ENCODE measurements around the gene NCOA3.

The NCOA3 gene

DNA sequence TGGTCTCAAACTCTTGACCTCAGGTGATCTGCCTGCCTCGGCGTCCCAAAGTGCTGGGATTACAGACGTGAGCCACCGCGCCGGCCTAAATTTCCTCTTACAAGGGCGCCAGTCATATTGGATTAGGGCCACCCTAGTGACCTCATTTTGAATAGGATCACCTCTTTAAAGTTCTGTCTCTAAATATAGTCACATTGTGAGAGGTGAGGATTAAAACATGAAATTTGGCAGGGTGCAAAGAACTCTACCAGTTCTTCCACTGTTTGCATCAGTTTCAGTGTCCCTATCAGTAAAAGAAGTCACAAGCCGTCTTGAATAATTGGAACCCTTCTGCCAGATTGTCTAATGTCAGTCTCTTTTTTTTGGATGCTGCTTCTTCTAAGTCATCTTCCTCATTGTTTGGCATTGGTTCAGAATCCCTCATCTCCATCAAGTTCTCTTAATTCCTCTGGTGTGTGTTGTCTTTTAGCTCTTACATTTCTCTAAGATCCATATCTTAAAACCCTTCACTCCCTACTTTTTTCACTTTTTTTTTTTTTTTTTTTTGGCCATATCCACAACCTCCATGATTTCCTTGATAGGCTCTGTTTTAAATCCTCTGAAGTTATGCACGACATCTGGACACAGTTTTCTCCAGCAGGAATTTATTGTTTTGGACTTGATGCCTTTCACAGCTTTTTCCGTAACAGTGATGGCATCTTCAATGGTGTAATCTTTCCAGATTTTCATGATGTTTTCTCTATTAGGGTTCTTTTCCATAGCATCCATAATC, 56.8 kb downstream of the NCOA3 start:
- Histone ChIP-seq H3K4me2 (ENCODE audit: low read length) (no peak overlapping the region), H3K23ac (ENCODE audit: low read length) (no peak overlapping the region), H3K36me3 (ENCODE audit: control insufficient read depth, insufficient read depth, low read length) (no peaks in the 10 kb centered on the region), H2BK5ac (ENCODE audit: low read length) (no peak overlapping the region), H3K56ac (ENCODE audit: low read length) (no peak overlapping the region), H3K27me3 (ENCODE audit: insufficient read depth, low read length, poor library complexity) (no peaks in the 10 kb centered on the region), H3K4me3 (ENCODE audit: low read length) (no peak overlapping the region), H4K8ac (ENCODE audit: low read depth, low read length) (no peak overlapping the region), H3K18ac (ENCODE audit: low read length) (no peak overlapping the region), H2AK5ac (ENCODE audit: low read length) (no peak overlapping the region), H3K9ac (ENCODE audit: low read length) (no peak overlapping the region), H2BK120ac (ENCODE audit: low read depth, low read length) (no peak overlapping the region), H2BK15ac (replicated peaks; ENCODE audit: low read depth) (no peak overlapping the region), H4K5ac (ENCODE audit: low read length) (no peak overlapping the region), H3K4ac (ENCODE audit: low read depth, low read length) (no peak overlapping the region), H3K27ac (ENCODE audit: low read depth, low read length) (no peak overlapping the region), H3K79me1 (ENCODE audit: low read length) (peaks cover 4% of the 10 kb centered on the region), H3K79me2 (ENCODE audit: control insufficient read depth, insufficient read depth, low read length) (peaks cover 3% of the 10 kb centered on the region), H3K4me1 (ENCODE audit: control insufficient read depth, low read depth, low read length) (no peaks in the 10 kb centered on the region)
- DNase-seq, result no peak
- WGBS (ENCODE audit: extremely low coverage, insufficient coverage, low lambda C conversion rate), result no CpG with 5 or more reads among the region's 10 CpGs

DNA sequence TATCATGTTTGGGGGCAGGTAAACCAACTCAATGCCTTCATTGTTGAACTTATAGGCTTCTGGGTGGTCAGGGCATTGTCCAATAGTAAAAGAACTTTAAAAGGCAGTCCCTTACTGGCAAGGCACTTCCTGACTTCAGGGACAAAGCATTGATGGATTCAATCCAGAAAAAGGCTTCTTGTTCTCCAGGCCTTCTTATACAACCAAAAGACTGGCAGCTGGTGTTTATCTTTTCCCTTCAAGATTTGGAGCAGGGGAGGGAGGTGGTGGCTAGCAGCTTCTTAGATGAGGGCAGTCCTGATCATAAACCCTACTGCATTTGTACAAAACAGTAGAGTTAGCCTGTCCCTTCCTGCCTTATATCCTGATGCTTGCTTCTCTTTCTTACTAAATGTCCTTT, 57.5 kb downstream of the NCOA3 start:
- H3K36me3 ChIP-seq (ENCODE audit: control insufficient read depth, insufficient read depth, low read length), result no peaks in the 10 kb centered on the region
- H3K18ac ChIP-seq (ENCODE audit: low read length), result no peak overlapping the region
- no peak overlapping the region for H2AK5ac ChIP-seq (ENCODE audit: low read length)
- H2BK5ac ChIP-seq (ENCODE audit: low read length), result no peak overlapping the region
- H3K79me2 ChIP-seq (ENCODE audit: control insufficient read depth, insufficient read depth, low read length), result peaks cover 3% of the 10 kb centered on the region
- no peak overlapping the region for H3K9ac ChIP-seq (ENCODE audit: low read length)
- DNase-seq, result no peak
- H3K27ac ChIP-seq (ENCODE audit: low read depth, low read length), result no peak overlapping the region
- no peak overlapping the region for H3K4ac ChIP-seq (ENCODE audit: low read depth, low read length)
- peaks cover 4% of the 10 kb centered on the region for H3K79me1 ChIP-seq (ENCODE audit: low read length)
- H3K27me3 ChIP-seq (ENCODE audit: insufficient read depth, low read length, poor library complexity), result no peaks in the 10 kb centered on the region
- no peak overlapping the region for H4K5ac ChIP-seq (ENCODE audit: low read length)
- H3K23ac ChIP-seq (ENCODE audit: low read length), result no peak overlapping the region
- no peaks in the 10 kb centered on the region for H3K4me1 ChIP-seq (ENCODE audit: control insufficient read depth, low read depth, low read length)
- H2BK120ac ChIP-seq (ENCODE audit: low read depth, low read length), result no peak overlapping the region
- no peak overlapping the region for H3K56ac ChIP-seq (ENCODE audit: low read length)
- no peak overlapping the region for H2BK15ac ChIP-seq (replicated peaks; ENCODE audit: low read depth)
- no peak overlapping the region for H4K8ac ChIP-seq (ENCODE audit: low read depth, low read length)
- H3K4me2 ChIP-seq (ENCODE audit: low read length), result no peak overlapping the region
- H3K4me3 ChIP-seq (ENCODE audit: low read length), result no peak overlapping the region

DNA sequence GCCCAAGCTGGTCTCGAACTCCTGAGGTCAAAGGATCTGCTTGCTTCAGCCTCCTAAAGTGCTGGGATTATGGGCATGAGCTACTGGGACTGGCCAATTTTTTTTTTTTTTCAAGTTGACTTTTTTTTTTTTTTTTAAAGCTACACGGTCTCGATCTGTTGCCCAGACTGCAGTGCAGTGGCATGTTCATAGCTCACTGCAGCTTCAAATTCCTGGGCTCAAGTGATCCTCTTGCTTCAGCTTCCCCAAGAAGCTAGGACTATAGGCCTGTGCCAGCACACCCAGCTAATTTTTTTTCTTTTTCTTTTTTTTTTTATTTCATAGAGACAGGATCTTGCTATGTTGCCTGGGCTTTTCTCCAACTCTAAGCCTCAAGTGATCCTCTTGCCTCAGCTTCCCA, 59.5 kb downstream of the NCOA3 start:
- H3K9ac ChIP-seq (ENCODE audit: low read length), result no peak overlapping the region
- H3K4ac ChIP-seq (ENCODE audit: low read depth, low read length), result no peak overlapping the region
- no peak overlapping the region for H4K5ac ChIP-seq (ENCODE audit: low read length)
- no peak overlapping the region for H3K4me3 ChIP-seq (ENCODE audit: low read length)
- H3K27ac ChIP-seq (ENCODE audit: low read depth, low read length), result no peak overlapping the region
- H3K79me1 ChIP-seq (ENCODE audit: low read length), result peaks cover 4% of the 10 kb centered on the region
- no peak overlapping the region for H4K8ac ChIP-seq (ENCODE audit: low read depth, low read length)
- no peak overlapping the region for H3K18ac ChIP-seq (ENCODE audit: low read length)
- H3K27me3 ChIP-seq (ENCODE audit: insufficient read depth, low read length, poor library complexity), result no peaks in the 10 kb centered on the region
- H2BK15ac ChIP-seq (replicated peaks; ENCODE audit: low read depth), result no peak overlapping the region
- H3K36me3 ChIP-seq (ENCODE audit: control insufficient read depth, insufficient read depth, low read length), result no peaks in the 10 kb centered on the region
- H3K79me2 ChIP-seq (ENCODE audit: control insufficient read depth, insufficient read depth, low read length), result peaks cover 3% of the 10 kb centered on the region
- WGBS (ENCODE audit: extremely low coverage, insufficient coverage, low lambda C conversion rate), result no CpG with 5 or more reads among the region's 3 CpGs
- no peak overlapping the region for H3K56ac ChIP-seq (ENCODE audit: low read length)
- H3K4me2 ChIP-seq (ENCODE audit: low read length), result no peak overlapping the region
- no peaks in the 10 kb centered on the region for H3K4me1 ChIP-seq (ENCODE audit: control insufficient read depth, low read depth, low read length)
- no peak overlapping the region for H2BK5ac ChIP-seq (ENCODE audit: low read length)
- H3K23ac ChIP-seq (ENCODE audit: low read length), result no peak overlapping the region
- no peak overlapping the region for H2AK5ac ChIP-seq (ENCODE audit: low read length)
- H2BK120ac ChIP-seq (ENCODE audit: low read depth, low read length), result no peak overlapping the region
- DNase-seq, result no peak

DNA sequence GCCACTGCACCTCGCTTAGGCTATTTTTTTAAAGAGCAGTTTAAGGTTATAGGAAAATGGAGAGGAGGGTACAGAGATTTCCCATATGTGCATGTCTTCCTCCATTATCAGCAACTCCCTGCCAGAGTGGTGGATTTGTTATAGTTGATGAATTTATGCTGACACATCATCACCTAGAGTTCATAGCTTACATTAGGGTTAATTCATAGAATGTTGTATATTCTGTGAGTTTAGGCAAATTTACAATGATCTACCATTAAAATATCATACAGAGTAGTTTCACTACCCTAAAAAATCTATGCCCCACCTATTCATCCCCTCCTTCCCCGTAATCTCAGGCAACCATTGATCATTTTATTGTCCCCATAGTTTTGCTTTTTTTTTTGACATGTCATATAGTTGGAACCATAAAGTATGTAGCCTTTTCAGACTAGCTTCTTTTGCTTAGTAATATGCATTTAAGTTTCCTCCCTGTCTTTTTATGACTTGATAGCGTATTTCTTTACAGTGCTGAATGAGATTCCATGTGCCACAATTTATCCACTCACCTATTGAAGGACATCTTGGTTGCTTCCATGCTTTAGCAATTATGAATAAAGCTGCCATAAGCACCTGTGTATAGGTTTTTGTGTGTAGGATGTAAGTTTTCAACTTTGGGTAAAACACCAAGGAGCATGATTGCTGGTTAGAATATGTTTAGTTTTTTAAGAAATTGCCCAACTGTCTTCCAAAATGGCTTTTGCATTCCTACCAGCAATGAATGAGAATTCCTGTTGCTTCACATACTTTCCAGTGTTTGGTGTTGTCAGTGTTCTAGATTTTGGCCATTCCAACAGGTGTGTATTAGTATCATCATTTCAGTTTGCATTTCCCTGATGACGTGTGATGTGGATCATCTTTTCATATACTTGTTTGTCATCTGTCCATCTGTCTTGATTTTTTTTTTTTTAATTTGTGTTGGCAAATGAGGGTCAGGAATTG, 60.2 kb downstream of the NCOA3 start:
- no peak for DNase-seq
- no peak overlapping the region for H3K9ac ChIP-seq (ENCODE audit: low read length)
- peaks cover 7% of the 10 kb centered on the region for H3K79me1 ChIP-seq (ENCODE audit: low read length)
- H3K4me3 ChIP-seq (ENCODE audit: low read length), result no peak overlapping the region
- H4K8ac ChIP-seq (ENCODE audit: low read depth, low read length), result no peak overlapping the region
- H3K27ac ChIP-seq (ENCODE audit: low read depth, low read length), result no peak overlapping the region
- H3K4me2 ChIP-seq (ENCODE audit: low read length), result no peak overlapping the region
- no peak overlapping the region for H2BK5ac ChIP-seq (ENCODE audit: low read length)
- no peak overlapping the region for H2BK15ac ChIP-seq (replicated peaks; ENCODE audit: low read depth)
- no CpG with 5 or more reads among the region's 4 CpGs for WGBS (ENCODE audit: extremely low coverage, insufficient coverage, low lambda C conversion rate)
- no peak overlapping the region for H2AK5ac ChIP-seq (ENCODE audit: low read length)
- H2BK120ac ChIP-seq (ENCODE audit: low read depth, low read length), result no peak overlapping the region
- H3K4me1 ChIP-seq (ENCODE audit: control insufficient read depth, low read depth, low read length), result no peaks in the 10 kb centered on the region
- H3K23ac ChIP-seq (ENCODE audit: low read length), result no peak overlapping the region
- peaks cover 3% of the 10 kb centered on the region for H3K79me2 ChIP-seq (ENCODE audit: control insufficient read depth, insufficient read depth, low read length)
- no peak overlapping the region for H4K5ac ChIP-seq (ENCODE audit: low read length)
- no peak overlapping the region for H3K18ac ChIP-seq (ENCODE audit: low read length)
- H3K4ac ChIP-seq (ENCODE audit: low read depth, low read length), result no peak overlapping the region
- H3K56ac ChIP-seq (ENCODE audit: low read length), result no peak overlapping the region
- H3K36me3 ChIP-seq (ENCODE audit: control insufficient read depth, insufficient read depth, low read length), result no peaks in the 10 kb centered on the region
- no peaks in the 10 kb centered on the region for H3K27me3 ChIP-seq (ENCODE audit: insufficient read depth, low read length, poor library complexity)

DNA sequence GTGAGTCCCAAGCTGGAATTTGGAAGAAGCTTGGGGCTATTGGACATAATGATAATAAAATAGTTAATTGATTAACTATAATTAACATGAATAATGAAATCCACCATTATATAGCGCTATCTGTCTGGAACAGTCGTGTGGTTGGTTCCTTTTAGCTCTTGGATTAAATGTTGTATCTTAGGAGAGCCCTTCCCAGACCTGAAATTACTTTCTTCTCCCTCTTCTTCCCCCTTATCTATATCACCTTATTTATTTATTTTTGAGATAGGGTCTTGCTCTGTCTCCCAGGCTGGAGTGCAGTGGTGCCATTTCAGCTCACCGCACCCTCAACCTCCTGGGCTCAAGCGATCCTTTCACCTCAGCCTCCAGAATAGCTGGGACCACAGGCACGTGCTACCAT, 64.6 kb downstream of the NCOA3 start:
- no peak overlapping the region for H4K8ac ChIP-seq (ENCODE audit: low read depth, low read length)
- H3K18ac ChIP-seq (ENCODE audit: low read length), result no peak overlapping the region
- no peak overlapping the region for H2BK5ac ChIP-seq (ENCODE audit: low read length)

More for the DNA sequence above, 64.6 kb downstream of the NCOA3 start:
- no peak overlapping the region for H2BK120ac ChIP-seq (ENCODE audit: low read depth, low read length)
- peaks cover 2% of the 10 kb centered on the region for H3K79me2 ChIP-seq (ENCODE audit: control insufficient read depth, insufficient read depth, low read length)
- H3K4ac ChIP-seq (ENCODE audit: low read depth, low read length), result no peak overlapping the region
- H3K36me3 ChIP-seq (ENCODE audit: control insufficient read depth, insufficient read depth, low read length), result no peaks in the 10 kb centered on the region
- no peak overlapping the region for H3K27ac ChIP-seq (ENCODE audit: low read depth, low read length)
- no peaks in the 10 kb centered on the region for H3K27me3 ChIP-seq (ENCODE audit: insufficient read depth, low read length, poor library complexity)
- no peaks in the 10 kb centered on the region for H3K4me1 ChIP-seq (ENCODE audit: control insufficient read depth, low read depth, low read length)
- H2AK5ac ChIP-seq (ENCODE audit: low read length), result no peak overlapping the region
- no peak overlapping the region for H4K5ac ChIP-seq (ENCODE audit: low read length)
- H2BK15ac ChIP-seq (replicated peaks; ENCODE audit: low read depth), result no peak overlapping the region
- no CpG with 5 or more reads among the region's 5 CpGs for WGBS (ENCODE audit: extremely low coverage, insufficient coverage, low lambda C conversion rate)
- no peak for DNase-seq
- H3K4me2 ChIP-seq (ENCODE audit: low read length), result no peak overlapping the region
- peaks cover 9% of the 10 kb centered on the region for H3K79me1 ChIP-seq (ENCODE audit: low read length)
- no peak overlapping the region for H3K56ac ChIP-seq (ENCODE audit: low read length)
- H3K23ac ChIP-seq (ENCODE audit: low read length), result no peak overlapping the region
- H3K9ac ChIP-seq (ENCODE audit: low read length), result no peak overlapping the region
- no peak overlapping the region for H3K4me3 ChIP-seq (ENCODE audit: low read length)

Measured in mesendoderm (in vitro differentiated cells).